ENCODE measurements around the gene TM9SF4.

DNA sequence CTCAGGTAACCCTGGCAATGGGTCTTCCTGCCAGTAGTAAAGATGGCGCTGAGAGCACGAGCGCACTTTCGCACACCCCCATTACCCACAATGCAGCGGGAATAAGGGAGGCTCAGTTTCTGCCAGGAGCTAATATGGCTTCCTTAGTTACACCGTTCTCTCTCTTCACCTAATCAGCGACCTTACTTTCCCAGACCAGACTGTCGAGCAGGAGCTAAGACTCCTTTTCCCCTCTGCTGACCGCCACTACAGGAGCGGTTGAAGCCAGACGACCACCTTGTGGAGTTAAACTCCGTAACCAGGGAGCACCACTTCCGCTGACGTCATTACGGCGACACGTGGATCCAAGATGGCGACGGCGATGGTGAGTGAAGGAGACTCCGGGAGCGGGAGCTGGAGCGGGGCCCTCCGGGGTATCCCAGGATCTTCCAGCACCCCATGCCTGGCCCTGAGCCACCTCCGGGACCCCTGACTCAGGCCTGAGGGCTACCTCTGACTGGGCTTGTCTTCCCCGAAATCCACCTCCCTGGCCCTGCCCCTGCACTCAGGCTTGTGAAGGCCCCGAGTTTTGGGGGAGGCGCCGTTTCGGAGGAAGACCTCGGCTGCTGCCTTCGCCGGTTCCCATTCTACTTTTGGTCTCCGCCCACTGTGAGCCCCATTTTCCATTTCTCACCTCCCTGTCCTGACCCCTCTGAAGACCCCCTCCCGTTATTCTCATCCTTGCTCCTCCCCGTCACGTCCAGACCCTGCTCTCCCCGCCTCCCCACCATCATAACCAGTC lies at the start of gene TM9SF4:
- TF ChIP-seq CEBPB (IDR thresholded peaks at IDR 0.05; ENCODE audit: low read depth, low read length) (no peak; the same call in 1 of the 2 replicates), CREB1 (IDR thresholded peaks at IDR 0.05) (peak; percentile 97), EP300 (IDR thresholded peaks at IDR 0.05; ENCODE audit: borderline replicate concordance in 1 of 2, low read depth in 2 of 2, low read length in 2 of 2) (no peak; a peak in 1 of 3 replicates), TAF1 (IDR thresholded peaks at IDR 0.05; ENCODE audit: low read depth, low read length) (peak; percentile 100), EZH2 (IDR thresholded peaks at IDR 0.05; ENCODE audit: low read depth, low read length, severe bottlenecking) (no peak), HDAC2 (IDR thresholded peaks at IDR 0.05; ENCODE audit: borderline replicate concordance in 1 of 2, low read depth in 2 of 2, low read length in 2 of 2) (peak in 1 of 2 experiments; percentile 54; a peak in 1 of 4 replicates), MAFK (IDR thresholded peaks at IDR 0.05; ENCODE audit: low read depth, low read length) (no peak), SIRT6 (IDR thresholded peaks at IDR 0.05; ENCODE audit: low read length) (no peak)
- TF ChIP-seq, protein P1, sequence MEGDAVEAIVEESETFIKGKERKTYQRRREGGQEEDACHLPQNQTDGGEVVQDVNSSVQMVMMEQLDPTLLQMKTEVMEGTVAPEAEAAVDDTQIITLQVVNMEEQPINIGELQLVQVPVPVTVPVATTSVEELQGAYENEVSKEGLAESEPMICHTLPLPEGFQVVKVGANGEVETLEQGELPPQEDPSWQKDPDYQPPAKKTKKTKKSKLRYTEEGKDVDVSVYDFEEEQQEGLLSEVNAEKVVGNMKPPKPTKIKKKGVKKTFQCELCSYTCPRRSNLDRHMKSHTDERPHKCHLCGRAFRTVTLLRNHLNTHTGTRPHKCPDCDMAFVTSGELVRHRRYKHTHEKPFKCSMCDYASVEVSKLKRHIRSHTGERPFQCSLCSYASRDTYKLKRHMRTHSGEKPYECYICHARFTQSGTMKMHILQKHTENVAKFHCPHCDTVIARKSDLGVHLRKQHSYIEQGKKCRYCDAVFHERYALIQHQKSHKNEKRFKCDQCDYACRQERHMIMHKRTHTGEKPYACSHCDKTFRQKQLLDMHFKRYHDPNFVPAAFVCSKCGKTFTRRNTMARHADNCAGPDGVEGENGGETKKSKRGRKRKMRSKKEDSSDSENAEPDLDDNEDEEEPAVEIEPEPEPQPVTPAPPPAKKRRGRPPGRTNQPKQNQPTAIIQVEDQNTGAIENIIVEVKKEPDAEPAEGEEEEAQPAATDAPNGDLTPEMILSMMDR (IDR thresholded peaks at IDR 0.05; ENCODE audit: control extremely low read depth in 1 of 3, insufficient read depth in 1 of 3, low read depth in 1 of 3, low read length in 3 of 3): peak in 1 of 3 experiments; percentile 10; a peak in 1 of 4 replicates

Measured in H1 (cell line).